A549 (cell line): Measurements from ENCODE around the gene C1QTNF3. TPM values are rescaled to one million over a fixed set of nuclear protein-coding genes. Genes with fewer than 3 reads are reported as not detected.

Experiments
- ATAC-seq, 2 experiments: fragments of 200-7000 bp in 1 of 2; fragments of >200 bp in 1 of 2; cut with Nextera tagmentation in 1 of 2; cut with Tn5 transposase in 1 of 2; 3 replicates each; pipeline versions ENCODE4 v1.8.0 to v1.9.1; 2018 to 2020; ENCODE audit warnings: mild to moderate bottlenecking in 1 of 2, moderate library complexity in 1 of 2
- CTCF ChIA-PET: fragments of 300-600 bp; sonication (Branson Sonifier 250); formaldehyde crosslinking; extraction: SDS; loops from one replicate; lab custom pipeline; 2021; ENCODE audit warnings: antibody characterized with exemption, inconsistent platforms; lab: Yijun Ruan, JAX
- POLR2A ChIA-PET: fragments of 350-600 bp; formaldehyde crosslinking; extraction: SDS; loops from one replicate; lab custom pipeline; 2021; ENCODE audit warnings: antibody characterized with exemption, inconsistent platforms; lab: Yijun Ruan, JAX
- DNase-seq, 2 experiments: peaks; one replicate each; pipeline versions ENCODE4 v3.0.0 to v3.0.0-alpha.2; 2011 to 2016; ENCODE audit warnings: low read depth in 1 of 2, low spot score in 1 of 2
- FAIRE-seq: peaks from 2 replicates; lab custom pipeline; 2011; peaks lifted over from hg19 to GRCh38; lab: Jason Lieb, UNC
- H3K27ac ChIP-seq, 2 experiments: fragments of >200 bp; sonication (Bioruptor Twin); formaldehyde crosslinking; 3 replicates each; pipeline ENCODE4 v1.5.1; 2016 to 2017
- H3K4me1 ChIP-seq: fragments of >200 bp; sonication (Bioruptor Twin); formaldehyde crosslinking; 3 replicates; pipeline ENCODE4 v1.6.1; 2016
- H3K4me2 ChIP-seq: fragments of >200 bp; sonication (Bioruptor Twin); formaldehyde crosslinking; 3 replicates; pipeline ENCODE4 v1.6.1; 2016
- H3K4me3 ChIP-seq: fragments of >200 bp; sonication (Bioruptor Twin); formaldehyde crosslinking; 3 replicates; pipeline ENCODE4 v1.5.1; 2016
- H3K9me3 ChIP-seq: fragments of >200 bp; sonication (Bioruptor Twin); formaldehyde crosslinking; 3 replicates; pipeline ENCODE4 v1.6.1; 2016
- ATOH8 ChIP-seq: fragments of 250-450 bp; sonication (Bioruptor Pico); IDR thresholded peaks from 2 replicates; pipeline ENCODE4 v1.5.0; 2020; ENCODE audit warnings: low read depth, mild to moderate bottlenecking, moderate library complexity
- BCL3 ChIP-seq: fragments of >200 bp; sonication (Bioruptor Twin); formaldehyde crosslinking; IDR thresholded peaks from 3 replicates; pipeline ENCODE4 v1.6.1; 2016
- BHLHE40 ChIP-seq: IDR thresholded peaks from 2 replicates; pipeline ENCODE4 v1.6.1; 2012; ENCODE audit warnings: low read depth, low read length, inconsistent platforms
- CBX8 ChIP-seq: fragments of 200-600 bp; sonication (generic); IDR thresholded peaks from 2 replicates; pipeline ENCODE4 v1.6.1; 2016
- CEBPB ChIP-seq, 2 experiments: fragments of >200 bp in 1 of 2; sonication (Bioruptor Twin) in 1 of 2; formaldehyde crosslinking in 1 of 2; IDR thresholded peaks; 2 replicates each; pipeline ENCODE4 v1.6.1; 2012 to 2016
- CHD2 ChIP-seq: fragments of 150-350 bp; IDR thresholded peaks from 2 replicates; pipeline ENCODE4 v1.6.1; 2014; ENCODE audit warnings: low read length; ENCODE audit not compliant: partially characterized antibody
- ELK1 ChIP-seq: fragments of 150-350 bp; IDR thresholded peaks from 2 replicates; pipeline ENCODE4 v1.6.1; 2014; ENCODE audit warnings: low read depth, mild to moderate bottlenecking, low read length
- EP300 ChIP-seq, 2 experiments: fragments of >200 bp; sonication (Bioruptor Twin); formaldehyde crosslinking; IDR thresholded peaks; 2 replicates in 1 of 2; 3 replicates in 1 of 2; pipeline ENCODE4 v1.6.1; 2016 to 2017
- ESRRA ChIP-seq: fragments of 150-350 bp; IDR thresholded peaks from 2 replicates; pipeline ENCODE4 v1.6.1; 2014; ENCODE audit warnings: mild to moderate bottlenecking, low read length, borderline replicate concordance
- FOSB ChIP-seq: fragments of 250-450 bp; sonication (Bioruptor Pico); IDR thresholded peaks from 2 replicates; pipeline ENCODE4 v1.5.0; 2020; ENCODE audit warnings: mild to moderate bottlenecking, moderate library complexity
- FOSL2 ChIP-seq, 2 experiments: fragments of 450-650 bp in 1 of 2; fragments of >200 bp in 1 of 2; sonication (Bioruptor Twin) in 1 of 2; formaldehyde crosslinking; IDR thresholded peaks; 2 replicates each; pipeline versions ENCODE4 v1.5.0 to v1.6.1; 2016 to 2020; ENCODE audit warnings: mild to moderate bottlenecking in 1 of 2, moderate library complexity in 1 of 2
- FOXS1 ChIP-seq: fragments of 250-450 bp; sonication (Bioruptor Pico); IDR thresholded peaks from 2 replicates; pipeline ENCODE4 v1.5.0; 2020; ENCODE audit warnings: mild to moderate bottlenecking, moderate library complexity
- HMGXB4 ChIP-seq: fragments of 250-450 bp; sonication (Bioruptor Pico); IDR thresholded peaks from 2 replicates; pipeline ENCODE4 v1.5.0; 2021; ENCODE audit warnings: mild to moderate bottlenecking, moderate library complexity, borderline replicate concordance
- HOXB13 ChIP-seq: fragments of 250-450 bp; sonication (Bioruptor Pico); IDR thresholded peaks from 2 replicates; pipeline ENCODE4 v1.5.0; 2020; ENCODE audit warnings: low read depth, mild to moderate bottlenecking, moderate library complexity
- HOXB5 ChIP-seq: fragments of 250-450 bp; sonication (Bioruptor Pico); IDR thresholded peaks from 2 replicates; pipeline ENCODE4 v1.5.0; 2020; ENCODE audit warnings: mild to moderate bottlenecking, moderate library complexity
- KDM1A ChIP-seq: fragments of 200-600 bp; sonication (generic); IDR thresholded peaks from 2 replicates; pipeline ENCODE4 v1.6.1; 2016; ENCODE audit warnings: low read depth, mild to moderate bottlenecking
- KDM5A ChIP-seq: fragments of 200-600 bp; sonication (generic); IDR thresholded peaks from 2 replicates; pipeline ENCODE4 v1.6.1; 2016; ENCODE audit warnings: antibody characterized with exemption, mild to moderate bottlenecking
- NPAS2 ChIP-seq: fragments of 250-450 bp; sonication (Bioruptor Pico); IDR thresholded peaks from 2 replicates; pipeline ENCODE4 v1.8.0; 2022; ENCODE audit warnings: mild to moderate bottlenecking, moderate library complexity, borderline replicate concordance
- NR3C1 ChIP-seq: fragments of >200 bp; sonication (Bioruptor Twin); formaldehyde crosslinking; IDR thresholded peaks from 3 replicates; pipeline ENCODE4 v1.6.1; 2017
- PHF8 ChIP-seq: fragments of 200-600 bp; sonication (generic); IDR thresholded peaks from 2 replicates; pipeline ENCODE4 v1.6.1; 2016; ENCODE audit warnings: low read depth, mild to moderate bottlenecking, antibody characterized with exemption, moderate library complexity, borderline replicate concordance
- RFX5 ChIP-seq: fragments of 450-650 bp; IDR thresholded peaks from 2 replicates; pipeline ENCODE4 v1.7.1; 2014; ENCODE audit warnings: antibody characterized with exemption, mild to moderate bottlenecking, moderate library complexity
- SMC3 ChIP-seq: fragments of >200 bp; sonication (Bioruptor Twin); formaldehyde crosslinking; IDR thresholded peaks from 3 replicates; pipeline ENCODE4 v1.6.1; 2018; ENCODE audit warnings: inconsistent platforms
- TFCP2L1 ChIP-seq: fragments of 250-450 bp; sonication (Bioruptor Pico); IDR thresholded peaks from 2 replicates; pipeline ENCODE4 v1.5.0; 2021; ENCODE audit warnings: mild to moderate bottlenecking
- TP53 ChIP-seq: fragments of 250-450 bp; sonication (Bioruptor Pico); IDR thresholded peaks from 2 replicates; pipeline ENCODE4 v1.5.0; 2021; ENCODE audit warnings: mild to moderate bottlenecking, moderate library complexity
- ZC3H11A ChIP-seq: fragments of 450-650 bp; IDR thresholded peaks from 2 replicates; pipeline ENCODE4 v1.6.1; 2014; ENCODE audit warnings: antibody characterized with exemption, mild to moderate bottlenecking
- ZSCAN20 ChIP-seq: fragments of 250-450 bp; sonication (Bioruptor Pico); IDR thresholded peaks from 2 replicates; pipeline ENCODE4 v1.8.0; 2022; ENCODE audit warnings: mild to moderate bottlenecking, moderate library complexity
- WGBS: methylation state at CpG from one replicate; pipeline ENCODE4 v1.1.6; 2017; ENCODE audit errors: missing lambda C conversion rate; 5-methylcytosine and 5-hydroxymethylcytosine counted together
- polyA plus RNA-seq, 4 experiments: library from polyadenylated mRNA; depleted of rRNA in 3 of 4; stranded (reverse); fragments of >200 nt; fragmentation: RNase III in 1 of 4; extraction: RNeasy Plus Mini Kit Qiagen cat#74134 plus additional on column Dnase treatment in 1 of 4; gene quantifications; 2 replicates in 3 of 4; 3 replicates in 1 of 4; pipeline ENCODE4 v1.2.3, GENCODE V29; 2011 to 2017

Gene C1QTNF3
- polyA plus RNA-seq, 2 of the 4 experiments (the other 2 are of a cell fraction) = 0.26 to 1.4 TPM

- TF ChIP-seq HMGXB4 (no peak), TFCP2L1 (CRISPR knock-in tag) (no peak), PHF8 (no peak), RFX5 (no peak)
These were observed 7.3 kb downstream of the C1QTNF3 start (continued) for GRCh38 chr5:34035756-34036155.

GRCh38 chr5:34034534-34035327, 8.3 kb downstream of the C1QTNF3 start:
- CTCF ChIA-PET = interaction anchor here (1.6 kb wide), 1 partner anchor 25 kb away, joined by 3 read pairs; no protein-coding TSS in a partner anchor
- no peak for FAIRE-seq
- no peak overlapping the region for H3K4me3 ChIP-seq
- ATAC-seq = no peak
- no peak for TF ChIP-seq ELK1
- TF ChIP-seq FOXS1 (CRISPR knock-in tag) = no peak
- TF ChIP-seq BHLHE40 = no peak
- TF ChIP-seq TP53 (CRISPR knock-in tag) = no peak
- TF ChIP-seq ZC3H11A = no peak
- TF ChIP-seq KDM5A = no peak
- TF ChIP-seq NPAS2 (CRISPR knock-in tag) = no peak
- no peak for TF ChIP-seq ZSCAN20
- no peak for TF ChIP-seq KDM1A
- no peak for TF ChIP-seq HOXB5 (CRISPR knock-in tag)
- TF ChIP-seq ESRRA = no peak
- TF ChIP-seq CBX8 = no peak
- no peak for TF ChIP-seq EP300 (IDR thresholded peaks at IDR 0.05)
- TF ChIP-seq CHD2 = no peak
- no peak for TF ChIP-seq RFX5
- H3K27ac ChIP-seq = no peak overlapping the region
- H3K4me2 ChIP-seq = no peak overlapping the region
- no peaks in the 10 kb centered on the region for H3K9me3 ChIP-seq
- DNase-seq = no peak
- WGBS = 69% methylated on average over 4 of the region's 4 CpGs
- POLR2A ChIA-PET = no interaction called here
- H3K4me1 ChIP-seq = 0 out of 3 replicates have a peak, but pooled peaks cover 3% of the 10 kb centered on the region

- ChIA-PET POLR2A (no interaction called here), CTCF (no interaction called here)
- H3K4me1 ChIP-seq = 0 out of 3 replicates have a peak, but pooled peaks cover 3% of the 10 kb centered on the region
- no peak for TF ChIP-seq FOSL2 (IDR thresholded peaks at IDR 0.05)
- TF ChIP-seq FOSL2 (CRISPR knock-in tag; IDR thresholded peaks at IDR 0.05) = no peak
- no peak for TF ChIP-seq CEBPB (IDR thresholded peaks at IDR 0.05)
- no peak for TF ChIP-seq BHLHE40
- no peak for TF ChIP-seq CHD2
- no peak for TF ChIP-seq NR3C1
- no peak for TF ChIP-seq ATOH8 (CRISPR knock-in tag)
- TF ChIP-seq SMC3 = no peak
- no peak for TF ChIP-seq HOXB13 (CRISPR knock-in tag)
- no peak for TF ChIP-seq FOXS1 (CRISPR knock-in tag)
- TF ChIP-seq FOSB (CRISPR knock-in tag) = no peak
- no peak for TF ChIP-seq BCL3
- ATAC-seq = no peak
- H3K27ac ChIP-seq = no peak overlapping the region
- H3K9me3 ChIP-seq = no peaks in the 10 kb centered on the region
- H3K4me3 ChIP-seq = no peak overlapping the region
- no peak for DNase-seq
- no peak for FAIRE-seq
- H3K4me2 ChIP-seq = no peak overlapping the region
- 72% methylated on average over 3 of the region's 3 CpGs for WGBS
These were observed 11.0 kb downstream of the C1QTNF3 start for GRCh38 chr5:34031966-34032365.
